GM19463 (cell line): ENCODE results near the gene CLASP1.
"Not testable (repeated sequence)": the region's sequence is repeated elsewhere in the genome, so short reads cannot be mapped to it uniquely, and the experiment has no call there.

Experiments used
- ATAC-seq: cut with Tn5 transposase; IDR thresholded peaks from one replicate; pipeline ENCODE4 v1.9.1; 2021; ENCODE audit warnings: mild to moderate bottlenecking, moderate library complexity; ENCODE audit not compliant: unreplicated experiment

The CLASP1 gene

DNA sequence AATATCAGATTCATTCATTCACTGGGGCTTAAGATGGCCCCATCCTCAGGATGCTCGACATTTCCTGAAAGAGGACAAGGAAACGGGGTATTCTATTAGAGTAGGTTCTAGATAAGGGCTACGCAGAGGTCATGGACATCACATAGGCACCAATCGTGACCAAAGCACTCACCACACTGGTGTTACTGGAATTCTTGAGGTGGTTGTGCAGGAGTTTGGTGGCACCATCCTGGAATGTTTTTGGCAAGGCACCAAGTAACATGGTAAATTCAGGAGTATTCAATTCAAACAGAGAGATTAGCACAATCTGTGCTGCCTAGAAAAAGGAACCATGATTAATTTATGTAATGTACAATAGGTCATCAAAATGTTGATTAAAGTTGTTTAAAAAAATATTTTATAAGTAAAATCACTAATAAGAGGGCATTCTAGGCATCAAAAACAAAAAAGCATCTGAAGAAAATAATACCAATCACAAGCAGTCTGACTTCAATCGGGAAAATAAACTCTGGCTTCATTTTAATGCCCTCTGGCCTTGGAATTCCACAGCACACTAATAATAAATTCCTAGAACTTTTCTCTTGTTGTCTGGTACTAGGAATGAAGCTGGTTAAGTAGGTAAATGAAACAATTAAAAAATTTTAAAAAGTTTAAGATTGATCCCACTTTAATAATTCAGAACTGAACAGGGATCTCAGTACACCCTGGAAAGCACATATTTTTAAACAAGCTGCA, 261.5 kb downstream of the CLASP1 start:
- ATAC-seq, result no peak

DNA sequence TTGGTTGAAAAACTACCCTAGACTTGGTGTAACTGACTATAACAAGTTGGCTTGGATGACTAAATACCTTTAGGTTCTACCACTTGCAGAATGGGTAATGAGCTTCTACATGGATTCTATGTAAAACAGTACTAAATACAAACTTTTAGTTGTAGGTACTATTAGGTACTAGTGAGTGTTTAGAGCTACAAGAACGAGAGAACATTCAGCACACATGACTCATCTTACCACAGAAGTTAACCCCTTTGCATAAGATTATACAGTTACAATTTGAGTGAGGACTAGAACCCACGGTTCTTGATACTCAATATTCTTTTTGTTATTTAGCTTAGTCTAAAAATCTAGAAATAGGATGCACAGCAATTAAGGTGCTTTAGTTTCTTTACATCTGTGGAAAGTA, 262.6 kb downstream of the CLASP1 start:
- ATAC-seq, result no peak

DNA sequence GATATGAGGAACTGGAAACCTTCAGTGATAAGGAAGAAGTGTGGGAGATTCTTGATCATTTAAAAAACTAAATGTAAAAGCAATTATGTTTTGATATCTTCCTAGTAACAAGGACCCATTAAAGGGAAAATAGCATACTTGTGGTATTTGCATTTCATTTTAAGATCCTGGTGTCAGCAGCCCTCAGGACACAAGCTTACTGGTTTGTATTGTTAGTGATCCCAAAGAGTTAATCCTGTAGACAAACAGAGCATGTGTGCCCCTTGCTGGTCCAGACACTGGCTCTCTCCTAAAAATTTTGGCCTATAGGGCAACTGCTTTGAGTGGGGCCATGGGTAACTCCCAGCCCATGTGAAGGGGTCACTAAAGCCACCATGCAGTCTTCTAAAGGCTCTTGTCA, 263.2 kb downstream of the CLASP1 start:
- no peak for ATAC-seq

DNA sequence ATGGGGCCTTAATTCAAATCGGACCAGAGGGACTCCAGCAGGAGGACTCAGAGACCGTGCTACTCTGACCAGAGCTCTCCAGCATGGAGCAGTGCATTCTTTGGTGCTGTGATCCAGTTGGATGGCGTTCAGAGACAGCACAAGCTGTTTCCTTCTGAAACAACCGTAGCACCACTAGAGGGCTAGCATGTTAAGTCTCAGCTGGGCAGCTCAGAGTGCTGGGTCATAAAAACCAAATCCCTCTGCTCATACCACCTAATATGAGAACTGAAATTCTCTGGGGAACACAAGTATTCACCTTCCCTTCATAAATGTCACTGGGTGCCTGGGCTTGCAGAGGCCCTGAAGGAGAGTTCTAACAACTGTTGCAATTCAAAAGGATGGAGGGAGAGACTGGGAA, 266.5 kb downstream of the CLASP1 start:
- no peak for ATAC-seq

DNA sequence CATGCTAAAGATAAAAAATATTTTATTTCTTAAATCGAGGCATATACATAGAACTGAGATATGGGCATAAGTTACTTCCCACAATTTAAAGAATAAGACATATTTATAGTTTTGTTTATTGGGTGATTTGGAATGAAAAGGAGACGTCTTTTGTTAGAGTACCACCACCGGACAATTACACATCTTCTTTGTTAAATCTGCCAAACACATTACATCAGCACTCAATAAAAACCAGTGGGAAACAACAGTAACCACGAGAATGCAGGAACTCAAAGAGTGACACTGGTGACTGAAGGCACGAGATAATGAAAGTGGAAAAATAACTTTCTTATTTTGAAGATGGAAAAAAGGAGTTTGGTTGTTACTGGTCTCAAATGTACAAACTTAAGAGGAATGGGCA, 271.6 kb downstream of the CLASP1 start:
- no peak for ATAC-seq

DNA sequence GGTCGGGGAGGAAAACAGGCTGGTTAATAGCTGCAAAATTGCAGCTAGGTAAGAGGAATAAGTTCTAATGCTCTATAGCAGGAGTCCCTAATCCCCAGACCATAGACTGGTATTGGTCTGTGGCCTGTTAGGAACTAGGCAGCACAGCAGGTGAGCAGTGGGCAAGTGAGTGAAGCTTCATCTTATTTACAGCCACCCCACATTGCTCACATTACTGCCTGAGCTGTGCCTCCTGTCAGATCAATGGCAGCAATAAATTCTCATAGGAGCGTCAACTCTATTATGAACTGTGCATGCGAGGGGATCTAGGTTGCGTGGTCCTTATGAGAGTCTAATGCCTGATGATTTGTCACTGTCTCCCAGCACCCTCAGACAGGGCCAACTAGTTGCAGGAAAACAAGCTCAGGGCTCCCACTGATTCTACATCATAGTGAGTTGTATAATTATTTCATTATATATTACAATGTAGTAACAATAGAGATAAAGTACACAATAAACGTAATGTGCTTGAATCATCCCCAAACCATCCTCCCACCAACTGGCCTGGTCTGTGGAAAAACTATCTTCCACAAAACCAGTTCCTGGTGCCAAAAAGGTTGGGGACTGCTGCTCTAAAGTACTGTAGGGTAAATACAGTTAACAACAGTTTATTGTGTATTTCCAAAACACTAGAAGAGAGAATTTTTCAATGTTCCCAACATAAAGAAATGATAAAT, 272.6 kb downstream of the CLASP1 start:
- ATAC-seq, result no peak

DNA sequence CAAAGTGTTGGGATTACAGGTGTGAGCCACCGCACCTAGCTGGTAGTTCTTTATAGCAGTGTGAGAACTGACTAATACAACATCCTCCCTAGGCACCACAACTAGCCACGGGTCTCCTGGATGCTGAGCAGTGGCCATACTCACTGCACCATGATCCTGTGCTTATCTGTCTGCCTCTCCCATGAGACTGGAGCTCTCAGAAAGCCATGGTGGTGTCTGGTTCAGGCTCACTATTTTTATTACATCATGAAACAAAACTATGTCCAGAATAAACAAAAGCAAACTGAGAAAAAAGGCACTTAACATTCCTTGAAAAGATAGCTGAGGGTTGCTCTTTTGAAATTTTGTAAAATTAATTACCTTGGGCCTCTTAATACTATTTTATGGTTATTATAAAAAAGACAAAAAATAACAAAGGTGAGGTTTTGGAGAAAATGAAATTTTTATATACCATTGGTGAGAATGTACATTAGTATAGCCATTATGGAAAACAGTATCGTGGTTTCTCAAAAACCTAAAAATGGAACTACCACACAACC, 273.6 kb downstream of the CLASP1 start:
- no peak for ATAC-seq

DNA sequence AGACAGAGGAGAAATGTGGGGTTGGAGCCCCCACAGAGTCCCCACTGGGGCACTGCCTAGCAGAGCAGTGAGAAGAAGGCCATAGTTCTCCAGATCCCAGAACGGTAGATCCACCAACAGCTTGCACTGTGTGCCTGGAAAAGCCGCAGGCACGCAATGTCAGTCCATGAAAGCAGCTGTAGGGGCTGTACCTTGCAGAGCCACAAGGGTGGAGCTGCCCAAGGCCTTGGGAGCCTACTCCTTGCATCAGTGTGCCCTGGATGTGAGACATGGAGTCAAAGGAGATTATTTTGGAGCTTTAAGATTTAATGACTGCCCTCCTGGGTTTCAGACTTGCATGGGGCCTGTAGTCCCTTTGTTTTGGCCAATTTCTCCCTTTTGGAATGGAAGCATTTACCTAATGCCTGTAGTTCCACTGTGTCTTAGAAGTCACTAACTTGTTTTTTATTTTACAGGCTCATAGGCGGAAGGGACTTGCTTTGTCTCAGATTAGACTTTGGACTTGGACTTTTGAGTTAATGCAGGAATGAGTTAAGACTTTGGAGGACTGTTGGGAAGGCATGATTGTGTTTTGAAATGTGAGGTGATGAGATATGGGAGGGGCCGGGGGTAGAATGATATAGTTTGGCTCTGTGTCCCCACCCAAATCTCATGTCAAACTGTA, 274.7 kb downstream of the CLASP1 start:
- not testable (repeated sequence) for ATAC-seq

DNA sequence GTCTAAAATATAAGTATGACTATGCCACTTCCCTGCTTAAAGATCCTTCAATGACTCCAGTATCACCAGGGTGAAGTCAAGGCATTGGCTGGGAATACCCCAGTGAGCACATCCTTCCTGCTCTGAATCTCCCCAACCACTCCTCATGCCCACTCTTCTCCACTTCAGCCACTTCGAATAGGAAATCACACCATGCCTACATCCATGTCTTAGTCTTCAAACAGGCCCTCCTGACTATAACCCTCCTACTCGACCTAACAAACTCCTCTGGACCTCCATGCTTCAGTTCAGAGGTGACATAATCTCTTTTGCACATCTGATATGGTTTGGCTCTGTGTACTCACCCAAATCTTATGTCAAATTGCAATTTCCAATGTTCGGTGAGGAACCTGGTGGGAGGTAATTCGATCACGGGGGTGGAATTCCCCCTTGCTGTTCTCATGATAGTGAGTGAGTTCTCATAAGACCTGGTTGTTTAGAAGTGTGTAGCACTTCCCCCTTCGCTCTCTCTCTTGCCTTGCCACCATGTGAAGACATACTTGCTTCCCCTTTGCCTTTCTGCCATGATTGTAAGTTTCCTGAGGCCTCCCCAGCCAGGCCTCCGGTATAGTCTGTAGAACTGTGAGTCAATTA, 276.4 kb downstream of the CLASP1 start:
- peak; percentile 75 for ATAC-seq

DNA sequence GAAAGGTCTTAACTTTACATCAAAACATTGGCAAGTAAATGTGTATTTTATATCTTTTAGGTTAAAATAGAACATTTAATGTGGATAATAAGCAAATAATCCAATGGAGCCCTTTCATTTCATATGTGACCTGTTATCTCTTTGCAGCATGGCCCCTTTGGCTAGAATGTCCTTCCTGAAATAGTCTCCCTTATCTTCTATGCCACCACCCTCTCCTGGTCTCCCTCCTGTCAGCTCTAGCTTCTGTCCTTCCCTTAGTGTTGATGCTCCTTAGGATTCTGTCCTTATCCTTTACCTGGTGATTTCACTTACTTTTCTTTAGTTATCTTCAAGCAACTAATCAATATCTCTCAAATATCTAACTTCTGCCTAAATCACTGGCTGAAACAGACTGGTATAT, 277.2 kb downstream of the CLASP1 start:
- no peak for ATAC-seq

DNA sequence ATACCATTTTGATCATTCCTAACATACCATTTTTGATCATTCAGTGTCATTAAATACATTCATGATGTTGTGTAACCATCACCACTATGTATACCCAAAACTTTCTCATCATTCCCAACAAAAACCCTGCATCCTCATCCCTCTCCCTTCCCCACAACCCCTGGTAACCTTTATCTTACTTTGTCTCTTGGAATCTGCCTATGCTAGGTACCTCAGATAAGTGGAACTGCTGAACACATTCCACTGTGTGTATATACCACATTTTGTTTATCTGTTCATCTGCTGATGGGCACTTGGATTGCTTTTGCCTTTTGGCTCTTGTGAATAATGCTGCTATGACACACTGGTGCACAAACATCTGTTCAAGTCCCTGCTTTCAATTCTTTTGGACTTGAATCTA, 280.4 kb downstream of the CLASP1 start:
- no peak for ATAC-seq

DNA sequence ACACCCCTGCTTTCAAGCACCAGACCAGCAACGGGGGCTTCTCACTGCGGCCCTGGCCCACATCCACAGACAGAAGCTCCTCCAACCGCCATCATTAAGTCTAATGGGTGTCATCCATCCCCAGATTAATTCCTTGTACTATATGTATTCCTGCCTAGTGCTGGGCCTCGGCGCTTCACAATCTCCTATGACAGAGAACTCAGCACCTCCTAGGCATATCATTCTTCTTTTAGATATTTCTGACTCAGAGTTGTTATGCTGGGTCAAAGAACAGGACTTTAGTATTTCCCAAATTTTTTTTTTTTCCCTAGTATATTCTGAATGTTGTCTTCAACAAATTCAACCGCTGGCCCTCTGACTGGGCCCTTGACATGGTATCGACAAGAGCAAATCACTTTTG, 281.1 kb downstream of the CLASP1 start:
- no peak for ATAC-seq

DNA sequence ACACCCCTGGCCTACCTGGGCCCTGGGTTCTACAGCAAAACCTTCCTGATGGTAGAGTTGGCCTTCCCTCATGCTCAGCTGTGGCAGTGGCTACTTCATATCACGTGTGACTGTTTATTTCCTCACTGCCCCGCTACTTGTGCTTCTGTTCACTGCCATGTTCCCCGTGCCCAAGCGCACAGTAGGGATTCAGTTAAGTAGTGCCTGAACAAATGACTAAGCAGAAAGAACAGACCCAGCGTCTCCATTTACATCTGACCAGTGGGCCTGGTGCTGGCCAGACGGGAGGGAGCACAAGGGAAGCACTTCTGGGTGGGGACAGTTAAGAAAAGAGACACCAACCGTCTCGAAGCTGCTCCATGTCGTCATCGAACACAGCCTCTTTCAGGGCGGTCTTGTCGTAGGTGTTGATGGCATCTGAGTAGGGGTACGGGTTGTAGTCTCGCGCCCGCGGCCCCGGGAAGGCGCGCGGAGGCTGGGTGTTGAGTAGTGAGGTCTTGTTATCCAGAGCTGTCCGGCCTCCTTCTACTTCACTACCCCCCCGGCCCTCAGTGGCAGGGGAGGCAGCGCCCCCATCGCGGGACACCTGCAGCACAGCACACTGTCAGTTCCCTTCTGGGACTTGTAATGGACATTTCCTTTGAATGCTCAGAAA, 281.9 kb downstream of the CLASP1 start:
- no peak for ATAC-seq

DNA sequence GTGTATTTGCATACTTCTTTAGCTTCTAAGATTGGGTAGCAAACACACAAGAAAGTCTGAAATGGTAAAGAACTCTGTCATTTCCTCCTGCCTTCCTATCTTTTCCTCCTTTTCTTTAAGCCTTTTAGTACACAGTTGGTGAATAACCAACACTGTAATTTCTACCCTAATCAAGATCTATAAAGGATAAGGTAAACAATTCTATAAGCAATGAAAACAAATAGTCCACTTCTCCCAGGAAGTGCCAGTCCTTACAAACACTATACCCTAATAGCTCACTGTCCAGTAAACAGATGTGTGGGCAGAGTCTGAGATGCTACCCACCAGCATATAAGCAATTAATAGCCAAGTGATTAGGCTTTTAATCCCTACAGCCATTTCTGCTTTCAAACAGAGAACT, 283.2 kb downstream of the CLASP1 start:
- no peak for ATAC-seq

DNA sequence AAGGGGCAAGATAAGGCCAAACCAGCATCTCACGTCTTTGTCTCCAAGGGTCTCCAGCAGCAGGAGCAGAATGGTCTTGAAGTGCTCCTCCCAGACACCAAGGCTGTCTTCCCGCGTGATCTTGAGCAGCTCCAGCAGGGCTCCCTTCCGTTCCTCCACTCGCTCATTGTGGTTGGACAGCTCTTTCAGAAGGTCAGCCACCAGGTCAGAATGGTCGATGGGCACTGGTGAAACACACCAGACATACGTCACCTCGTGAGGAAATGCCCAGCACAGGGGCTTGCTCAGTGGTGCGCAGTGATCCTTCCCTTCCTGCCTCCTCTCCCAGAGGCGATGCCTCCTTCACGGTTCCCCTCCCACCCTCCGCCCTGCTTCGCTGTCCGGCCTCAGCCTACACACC, 284.2 kb downstream of the CLASP1 start:
- ATAC-seq, result no peak

DNA sequence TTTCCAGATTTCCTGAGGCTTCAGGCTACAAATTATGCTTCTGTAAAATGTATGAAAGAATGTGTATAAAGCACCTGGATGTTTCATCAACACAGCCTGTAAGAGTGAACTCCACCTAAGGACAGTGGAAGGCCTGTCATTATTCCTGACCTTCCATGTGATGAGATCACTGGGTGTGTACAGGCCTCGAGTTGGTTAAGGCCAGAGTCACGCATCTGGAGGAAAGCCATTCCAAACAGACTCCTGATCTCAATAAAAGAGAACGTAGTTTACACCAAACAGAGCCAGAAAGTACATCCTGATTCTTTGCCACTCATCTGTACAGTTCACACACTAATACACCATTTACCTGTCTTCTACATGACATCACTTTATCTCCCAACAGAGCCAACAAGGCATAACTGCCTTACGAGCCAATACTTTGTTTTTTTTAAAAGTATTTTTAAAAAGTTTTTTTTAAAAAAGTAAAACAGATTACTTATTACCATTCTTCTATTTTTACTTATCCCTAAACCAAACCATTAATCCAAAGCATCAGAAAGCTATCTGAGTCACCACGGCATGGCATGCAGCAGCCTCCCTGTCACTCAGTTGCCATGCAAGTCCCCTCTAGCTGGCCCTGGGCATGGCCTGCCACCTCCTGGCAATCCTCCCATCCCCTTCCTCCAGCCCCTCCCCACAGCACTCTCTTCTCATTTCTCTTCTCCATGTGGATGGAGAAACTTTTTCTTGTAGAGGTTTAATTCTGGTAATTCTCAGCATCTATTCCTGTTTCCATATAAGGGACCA, 285.4 kb downstream of the CLASP1 start:
- ATAC-seq, result no peak

DNA sequence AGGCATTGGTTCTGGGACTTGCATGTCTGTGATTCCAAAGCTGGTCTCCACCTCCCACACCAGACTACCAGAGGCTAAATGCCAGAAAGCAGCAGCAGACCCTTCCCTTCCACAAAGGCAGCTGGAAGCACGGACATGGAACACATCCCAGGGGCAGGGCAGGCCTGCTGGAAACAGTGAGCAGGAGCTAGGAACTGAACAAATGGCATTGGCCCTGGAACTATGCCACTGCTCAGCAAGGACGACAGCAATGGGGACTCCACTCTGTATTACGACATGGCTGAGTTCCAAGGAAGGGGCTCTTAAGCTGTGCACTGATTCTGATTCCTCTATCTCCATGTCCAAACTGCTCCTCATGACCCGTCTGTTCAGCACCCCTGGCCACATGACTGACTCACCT, 286.5 kb downstream of the CLASP1 start:
- no peak for ATAC-seq

DNA sequence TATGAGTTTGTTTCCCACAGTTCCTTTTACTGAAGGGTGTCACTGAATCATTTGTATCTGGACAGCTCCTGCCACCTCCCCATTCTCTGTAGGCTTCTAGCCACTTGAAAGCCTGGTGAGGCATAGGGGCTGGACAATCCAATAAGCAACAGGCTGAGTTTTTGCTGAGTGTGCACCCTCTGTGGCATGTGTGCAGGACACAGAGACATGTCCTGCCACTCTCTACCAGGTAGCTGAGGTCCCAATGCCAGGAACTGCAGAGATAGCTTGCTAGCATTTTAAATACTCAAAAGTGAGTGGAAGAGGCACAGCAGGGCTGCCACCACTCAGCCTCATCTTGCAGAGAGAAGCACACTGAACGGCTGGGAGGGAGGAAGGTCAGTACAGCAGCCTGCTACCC, 287.0 kb downstream of the CLASP1 start:
- no peak for ATAC-seq

DNA sequence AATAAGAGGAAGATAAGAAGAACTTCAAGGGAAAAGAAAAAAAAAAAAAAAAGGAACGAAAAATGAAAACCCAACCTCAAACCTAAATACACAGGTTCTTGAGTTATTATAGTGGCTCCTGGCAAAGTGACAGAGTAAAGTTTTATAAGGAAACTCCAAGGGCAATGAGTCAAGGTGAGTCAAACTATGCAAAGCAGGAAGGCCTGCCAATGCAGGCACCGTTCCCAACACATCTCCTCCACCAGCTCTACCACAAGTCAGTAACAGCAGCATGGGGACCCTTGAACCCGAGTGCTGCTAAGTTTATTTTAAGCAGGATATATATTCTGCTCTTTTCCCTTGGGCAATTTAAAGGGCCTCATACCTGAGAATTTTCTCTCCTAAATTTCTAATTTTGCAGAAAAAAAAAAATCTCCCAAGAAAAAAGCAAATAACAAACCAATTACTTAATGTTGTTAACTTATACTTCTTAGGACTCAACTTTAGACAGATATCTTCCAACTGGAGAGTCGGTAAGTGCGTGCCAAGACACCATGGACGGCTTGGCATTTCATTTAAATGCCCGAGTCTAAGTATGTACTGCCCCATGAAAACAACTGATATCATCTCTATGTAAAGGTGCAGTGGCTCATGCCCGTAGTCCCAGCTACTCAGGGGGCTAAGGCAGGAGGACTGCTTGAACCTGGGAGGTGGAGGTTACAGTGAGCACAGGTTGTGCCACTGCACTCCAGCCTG, 288.5 kb downstream of the CLASP1 start:
- ATAC-seq, result no peak
